Dedifferentiated amniotic fluid mesenchymal stem cell (primary cell): ENCODE measurements around the gene CD3G.
"Not testable (repeated sequence)": the region's sequence is repeated elsewhere in the genome, so short reads cannot be mapped to it uniquely, and the experiment has no call there.

Experiments used
- DNase-seq: peaks from one replicate; pipeline ENCODE4 v3.0.0-alpha.2; 2016; ENCODE audit errors: extremely low spot score

Gene CD3G

GRCh38 chr11:118379497-118379896 is 35.4 kb downstream of the CD3G start:
- no peak for DNase-seq

- DNase-seq = no peak
These were observed 36.4 kb downstream of the CD3G start for GRCh38 chr11:118380571-118380970.

GRCh38 chr11:118382954-118383353 is 38.8 kb downstream of the CD3G start:
- no peak for DNase-seq

- DNase-seq = no peak
These were observed 39.5 kb downstream of the CD3G start for GRCh38 chr11:118383657-118384056.

GRCh38 chr11:118396097-118396501 is 52.0 kb downstream of the CD3G start:
- no peak for DNase-seq

- no peak for DNase-seq
These were observed 53.3 kb downstream of the CD3G start for GRCh38 chr11:118397448-118397847.

GRCh38 chr11:118398791-118399559 is 54.8 kb downstream of the CD3G start:
- no peak for DNase-seq

GRCh38 chr11:118401151-118401879 is 57.2 kb downstream of the CD3G start, which contains the start of gene ATP5MG:
ATP5MG (plus strand) TSS chr11:118401606; CDS start chr11:118401666, 60 bp downstream.
- DNase-seq = peak; percentile 92

- DNase-seq = peak; percentile 69
These were observed 57.9 kb downstream of the CD3G start for GRCh38 chr11:118401880-118402590.

- not testable (repeated sequence) for DNase-seq
These were observed 58.5 kb downstream of the CD3G start for GRCh38 chr11:118402594-118402993.
